ENCODE results near the gene TTC12.

TTC12 gene, protein sequence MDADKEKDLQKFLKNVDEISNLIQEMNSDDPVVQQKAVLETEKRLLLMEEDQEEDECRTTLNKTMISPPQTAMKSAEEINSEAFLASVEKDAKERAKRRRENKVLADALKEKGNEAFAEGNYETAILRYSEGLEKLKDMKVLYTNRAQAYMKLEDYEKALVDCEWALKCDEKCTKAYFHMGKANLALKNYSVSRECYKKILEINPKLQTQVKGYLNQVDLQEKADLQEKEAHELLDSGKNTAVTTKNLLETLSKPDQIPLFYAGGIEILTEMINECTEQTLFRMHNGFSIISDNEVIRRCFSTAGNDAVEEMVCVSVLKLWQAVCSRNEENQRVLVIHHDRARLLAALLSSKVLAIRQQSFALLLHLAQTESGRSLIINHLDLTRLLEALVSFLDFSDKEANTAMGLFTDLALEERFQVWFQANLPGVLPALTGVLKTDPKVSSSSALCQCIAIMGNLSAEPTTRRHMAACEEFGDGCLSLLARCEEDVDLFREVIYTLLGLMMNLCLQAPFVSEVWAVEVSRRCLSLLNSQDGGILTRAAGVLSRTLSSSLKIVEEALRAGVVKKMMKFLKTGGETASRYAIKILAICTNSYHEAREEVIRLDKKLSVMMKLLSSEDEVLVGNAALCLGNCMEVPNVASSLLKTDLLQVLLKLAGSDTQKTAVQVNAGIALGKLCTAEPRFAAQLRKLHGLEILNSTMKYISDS

DNA sequence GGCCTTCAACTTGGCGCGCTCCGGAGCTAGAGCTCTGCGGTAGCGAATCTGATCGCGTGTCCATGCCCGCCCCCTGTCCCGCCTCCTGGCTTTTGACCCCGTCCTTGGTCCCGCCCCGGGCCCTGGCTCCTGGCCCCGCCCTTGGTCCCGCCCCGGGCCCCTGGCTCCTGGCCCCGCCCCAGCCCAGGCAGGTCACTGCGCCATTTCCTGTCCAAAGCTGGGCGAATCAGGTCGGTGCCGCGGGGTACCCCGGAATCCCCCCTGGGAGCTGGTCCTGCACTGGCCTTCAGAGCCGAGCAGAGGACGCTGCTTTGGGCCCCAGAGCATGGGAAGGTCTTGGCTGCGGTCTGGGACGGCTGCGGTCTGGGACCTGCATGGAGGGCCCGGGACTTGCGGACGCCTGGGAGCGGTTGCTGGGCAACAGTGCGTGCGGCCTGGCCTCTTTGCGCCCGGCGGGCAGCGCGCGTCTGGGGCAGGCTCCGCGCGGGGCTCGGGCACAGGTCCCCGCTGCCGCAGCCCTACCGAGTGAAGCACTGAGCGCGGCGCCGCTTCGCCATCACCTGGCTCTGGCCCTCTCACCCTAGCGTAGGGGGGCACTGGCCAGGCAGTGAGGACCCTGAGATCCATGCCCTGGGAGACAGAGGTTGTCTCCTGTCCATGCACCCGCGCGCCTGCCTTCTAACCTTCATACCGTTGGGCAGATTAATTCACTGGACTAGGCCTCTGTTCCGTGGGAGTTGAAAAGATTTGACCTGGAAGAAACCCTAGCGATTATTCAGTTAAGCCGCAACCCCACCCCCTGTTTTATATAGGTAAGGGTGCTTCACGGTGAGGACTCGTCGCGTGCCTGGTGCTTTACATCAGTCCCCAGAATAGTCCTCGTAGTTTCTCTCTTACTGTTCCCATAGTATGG is at the start of gene TTC12:
Gene TTC12, plus strand, starts transcription at position 195 of the 913 bp plus-strand sequence. CDS start 1,675 bp downstream, outside the sequence.
- peak; percentile 81 to 87 for DNase-seq

DNA sequence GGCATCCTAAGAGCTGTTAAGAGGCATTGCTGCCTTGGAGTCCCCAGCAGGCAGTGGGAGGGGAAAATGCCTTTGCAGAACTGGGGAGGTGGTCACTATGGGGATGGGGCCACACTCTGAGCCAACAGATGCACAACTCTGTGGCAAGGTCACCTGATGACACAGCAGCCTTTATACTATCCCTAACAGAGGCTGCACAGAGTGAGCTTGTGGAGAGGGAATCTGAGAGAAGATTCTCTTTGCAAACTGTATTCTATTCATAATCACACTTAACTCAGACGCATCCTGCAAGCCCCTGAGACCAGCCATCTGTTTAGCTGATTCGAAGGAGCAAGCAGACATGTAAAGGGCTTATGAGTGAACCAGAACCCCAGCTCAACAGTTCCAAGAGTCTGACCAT is 49.0 kb upstream of the TTC12 start:
- DNase-seq, result no peak

DNA sequence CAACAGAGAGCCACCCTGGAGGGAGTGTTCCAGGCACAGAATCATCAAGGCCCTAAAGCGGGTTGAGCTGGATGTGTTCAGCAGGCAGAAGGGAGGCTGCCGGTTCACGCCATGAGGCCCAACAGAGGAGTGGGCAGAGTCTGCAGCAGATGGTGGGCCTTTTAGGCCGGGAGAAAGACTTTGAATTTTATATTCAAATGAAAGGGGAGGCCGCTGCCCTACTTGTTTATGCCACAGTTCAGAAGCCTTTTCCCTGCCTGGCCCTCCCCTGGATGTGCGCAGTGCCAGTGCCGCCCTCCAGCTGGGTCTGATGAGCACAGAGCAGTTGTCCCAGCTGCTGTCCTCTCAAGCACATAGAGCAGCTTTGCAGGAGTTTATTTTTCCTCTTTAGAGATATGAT is 46.9 kb upstream of the TTC12 start:
- no peak for DNase-seq

DNA sequence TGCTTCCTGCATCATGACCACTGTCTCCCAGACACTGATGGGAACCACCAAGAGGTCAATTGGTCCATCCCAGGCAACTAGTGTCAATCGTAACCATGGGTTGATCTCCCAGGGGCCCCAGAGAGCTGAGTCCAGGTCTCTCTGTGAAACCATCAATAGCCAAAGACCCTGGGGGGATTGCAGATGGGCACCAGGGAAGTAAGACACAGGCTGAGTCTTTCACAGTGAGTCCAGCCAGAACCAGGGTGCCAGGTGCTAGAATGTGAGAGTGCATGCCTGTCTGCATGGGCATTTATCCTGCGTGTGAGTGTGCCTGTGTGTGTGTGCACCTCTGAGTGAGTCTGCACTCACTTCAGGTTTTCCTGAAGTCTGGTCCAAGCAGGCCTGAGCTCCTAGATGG is 45.3 kb upstream of the TTC12 start:
- DNase-seq, result no peak

DNA sequence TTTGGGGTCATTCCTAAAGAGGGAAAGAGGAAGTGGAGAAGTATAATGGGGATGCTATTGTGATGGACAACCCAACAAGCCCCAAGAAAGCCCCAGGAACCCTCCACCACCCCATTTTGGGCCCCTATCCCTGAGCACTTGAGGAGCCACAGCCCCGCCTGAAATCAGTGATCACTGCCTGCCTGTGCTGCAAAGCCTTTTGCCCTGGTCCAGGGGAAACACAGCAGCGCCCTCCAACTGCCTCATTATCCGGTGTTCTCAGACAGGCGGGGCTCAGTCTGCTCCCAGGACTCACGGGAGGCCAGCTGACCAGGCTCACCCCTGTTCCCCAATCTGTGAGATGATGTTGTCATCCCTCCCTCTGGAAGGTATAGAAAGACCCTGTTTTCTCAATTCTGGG is 44.7 kb upstream of the TTC12 start:
- DNase-seq, result no peak

DNA sequence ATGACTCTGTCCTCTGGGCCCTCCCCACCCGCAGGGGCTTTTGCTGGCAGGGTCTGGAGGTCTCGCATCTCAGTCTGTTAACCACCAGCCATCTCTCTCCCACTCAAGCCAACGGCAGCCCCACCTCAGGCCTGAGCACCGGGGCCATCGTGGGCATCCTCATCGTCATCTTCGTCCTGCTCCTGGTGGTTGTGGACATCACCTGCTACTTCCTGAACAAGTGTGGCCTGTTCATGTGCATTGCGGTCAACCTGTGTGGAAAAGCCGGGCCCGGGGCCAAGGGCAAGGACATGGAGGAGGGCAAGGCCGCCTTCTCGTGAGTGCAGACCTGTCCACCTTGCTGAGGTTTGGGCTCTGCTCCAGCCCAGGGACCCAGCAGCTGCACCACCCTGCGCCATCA is 44.3 kb upstream of the TTC12 start:
- no peak for DNase-seq

DNA sequence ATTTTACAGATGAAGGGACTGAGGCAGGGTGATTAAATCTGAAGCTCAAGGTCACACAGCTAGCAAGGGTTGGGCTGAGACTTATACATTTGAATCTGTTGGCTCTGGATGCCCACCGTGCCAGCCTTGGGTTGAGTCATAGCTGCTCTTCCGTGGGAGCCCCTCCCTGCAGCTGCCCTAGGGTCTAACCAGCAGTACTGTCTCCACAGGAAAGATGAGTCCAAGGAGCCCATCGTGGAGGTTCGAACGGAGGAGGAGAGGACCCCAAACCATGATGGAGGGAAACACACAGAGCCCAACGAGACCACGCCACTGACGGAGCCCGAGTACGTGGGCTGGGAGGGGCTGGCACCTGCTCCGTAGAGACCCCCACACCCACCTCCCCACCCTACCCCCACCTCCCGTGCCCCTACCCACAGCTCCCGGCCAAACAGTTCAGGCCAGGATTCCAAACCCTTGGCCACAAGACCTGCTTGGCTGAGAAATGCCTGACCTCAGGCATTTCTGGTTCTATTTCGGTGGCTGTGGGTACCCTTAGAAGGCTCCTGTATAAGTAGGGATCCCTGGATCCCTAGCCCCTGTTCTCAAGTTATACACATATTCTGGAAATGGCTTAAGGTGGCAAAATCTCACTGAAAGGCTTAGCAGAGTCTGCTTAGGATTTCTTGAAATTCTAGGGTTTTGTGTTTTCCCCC is 42.7 kb upstream of the TTC12 start:
- DNase-seq, result no peak

DNA sequence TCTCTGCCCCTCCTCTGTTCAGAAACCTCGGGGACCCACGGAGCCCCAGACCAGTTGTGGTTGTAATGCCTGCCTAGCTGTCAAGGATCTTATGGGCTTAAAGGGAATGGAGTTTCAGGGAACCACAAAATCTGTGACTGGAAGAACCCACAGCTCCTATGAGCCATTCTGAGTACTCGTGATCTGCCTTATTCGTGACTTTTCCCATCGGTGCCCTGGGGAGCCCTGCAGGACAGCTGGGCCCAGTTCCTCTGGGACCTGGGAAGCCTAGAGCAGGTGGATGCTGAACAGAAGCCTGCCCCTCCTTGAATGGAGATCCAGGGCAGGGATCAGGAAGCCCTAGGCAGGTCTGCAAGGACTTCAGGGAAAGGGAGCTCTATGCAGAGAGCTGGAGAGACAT is 42.1 kb upstream of the TTC12 start:
- no peak for DNase-seq

DNA sequence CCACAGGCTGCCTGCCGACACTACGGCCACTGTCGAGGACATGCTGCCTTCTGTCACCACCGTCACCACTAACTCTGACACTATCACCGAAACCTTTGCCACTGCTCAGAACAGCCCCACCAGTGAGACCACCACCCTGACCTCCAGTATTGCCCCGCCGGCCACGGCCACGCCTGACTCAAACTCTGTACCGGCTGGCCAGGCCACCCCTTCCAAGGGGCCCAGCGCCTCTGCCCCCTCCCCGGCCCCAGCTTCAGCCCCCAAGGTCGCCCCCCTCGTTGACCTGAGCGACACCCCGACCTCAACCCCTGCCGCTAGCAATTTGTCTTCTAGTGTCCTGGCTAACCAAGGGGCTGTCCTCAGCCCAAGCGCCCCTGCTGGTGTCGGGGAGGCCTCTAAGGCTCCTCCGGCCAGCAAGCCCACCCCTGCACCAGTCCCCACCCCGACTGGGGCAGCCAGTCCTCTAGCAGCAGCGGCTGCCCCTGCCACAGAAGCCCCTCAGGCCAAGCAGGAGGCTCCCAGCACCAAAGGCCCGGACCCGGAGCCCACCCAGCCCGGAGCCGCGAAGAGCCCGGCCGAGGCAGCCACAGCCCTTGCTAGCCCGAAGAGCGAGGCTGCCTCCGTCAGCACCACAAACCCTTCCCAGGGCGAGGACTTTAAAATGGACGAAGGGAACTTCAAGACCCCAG is 41.3 kb upstream of the TTC12 start:
- DNase-seq, result no peak

DNA sequence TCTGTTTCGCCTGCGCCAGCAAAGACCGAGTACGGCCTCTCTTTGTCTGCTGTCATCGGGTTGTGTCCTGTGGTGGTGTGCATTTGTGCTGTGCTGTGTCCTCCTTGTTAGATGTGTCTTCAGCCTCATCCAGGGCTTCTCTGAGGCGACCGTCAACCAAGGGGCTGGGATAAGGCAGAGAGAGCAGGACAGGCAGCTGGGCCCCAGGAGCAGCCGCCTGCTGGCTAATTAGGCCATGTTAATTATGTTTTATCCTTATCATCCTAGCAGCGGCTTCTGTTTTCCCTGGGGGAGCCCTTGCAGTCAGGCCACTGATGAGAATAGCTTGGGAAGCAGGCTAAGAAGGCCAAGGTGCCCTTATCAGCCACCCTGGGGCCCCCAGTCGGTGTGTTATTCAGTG is 40.7 kb upstream of the TTC12 start:
- DNase-seq, result no peak

DNA sequence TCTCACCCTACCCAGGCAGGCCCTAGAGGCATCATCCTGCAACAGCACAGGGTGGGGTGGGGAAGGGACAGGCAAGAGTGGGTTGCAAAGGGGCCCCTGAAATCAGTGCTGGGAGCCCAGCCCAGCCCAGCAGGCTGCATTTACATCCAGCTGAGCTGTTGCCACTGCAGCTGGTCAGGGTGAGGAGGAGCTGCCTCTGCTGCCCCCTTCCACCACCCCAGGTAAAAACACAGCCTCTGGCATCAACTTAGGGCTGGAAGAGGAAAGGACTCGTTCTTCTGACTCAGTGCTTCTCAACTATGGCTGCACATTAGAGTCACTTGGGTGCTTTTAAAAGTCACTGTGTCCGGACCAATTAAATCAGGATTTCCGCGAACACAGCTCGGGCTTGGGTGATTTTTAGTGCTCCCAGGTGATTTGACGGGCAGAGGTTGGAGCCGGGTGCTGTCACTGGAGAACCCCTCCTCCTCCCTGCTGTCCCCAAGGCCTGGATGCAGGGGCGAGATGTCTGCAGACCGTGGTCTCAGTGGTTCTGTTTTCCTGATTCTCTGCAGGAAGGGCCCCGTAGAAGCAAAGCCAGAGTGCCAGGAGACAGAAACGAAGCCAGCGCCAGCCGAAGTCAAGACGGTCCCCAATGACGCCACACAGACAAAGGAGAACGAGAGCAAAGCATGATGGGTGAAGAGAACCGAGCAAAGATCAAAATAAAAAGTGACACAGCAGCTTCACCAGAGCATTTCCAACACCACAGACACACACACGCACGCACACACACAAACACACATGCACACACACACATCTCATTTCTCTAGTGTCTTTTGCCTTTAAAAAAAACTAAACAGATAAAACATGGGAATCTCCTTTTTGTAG is 39.4 kb upstream of the TTC12 start:
- peak in 1 of 2 experiments; percentile 10 for DNase-seq

DNA sequence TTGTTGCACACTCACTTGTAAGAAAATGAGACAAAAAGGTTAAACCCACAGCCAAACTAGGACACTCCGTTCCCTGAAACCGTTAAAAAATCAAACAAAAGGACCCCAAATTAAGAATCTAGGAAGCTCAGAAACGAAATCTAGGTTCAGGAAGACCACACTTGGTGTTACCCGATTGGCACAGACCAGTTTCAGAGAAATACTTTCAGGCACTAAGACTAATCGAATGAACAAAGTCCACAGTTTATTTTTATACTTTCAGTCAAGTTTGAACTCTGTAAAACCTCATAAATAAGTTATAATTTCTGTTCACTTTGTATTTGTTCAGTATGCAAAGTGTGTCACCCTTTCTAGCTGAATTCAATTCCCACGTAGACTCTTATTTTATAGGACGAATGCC is 38.8 kb upstream of the TTC12 start:
- no peak for DNase-seq

DNA sequence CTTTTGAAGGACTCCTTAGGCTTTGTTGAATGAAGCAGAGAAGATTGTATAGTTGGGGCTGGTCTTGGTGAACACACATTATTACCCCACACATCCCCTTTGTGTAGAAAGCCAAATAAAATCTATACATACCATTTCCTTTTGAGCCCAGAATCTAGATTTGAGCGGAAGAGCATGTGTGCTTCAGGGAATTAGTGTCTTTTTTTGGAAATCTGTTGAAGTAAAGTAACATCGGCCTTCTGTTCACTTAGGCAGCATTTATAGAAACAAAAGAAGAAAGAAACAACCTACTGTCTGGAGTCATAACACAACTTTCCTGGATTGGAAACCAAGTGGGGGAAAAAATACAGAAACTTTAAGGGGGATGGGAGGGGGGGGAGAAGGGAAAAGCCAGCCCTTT is 37.9 kb upstream of the TTC12 start:
- DNase-seq, result no peak

DNA sequence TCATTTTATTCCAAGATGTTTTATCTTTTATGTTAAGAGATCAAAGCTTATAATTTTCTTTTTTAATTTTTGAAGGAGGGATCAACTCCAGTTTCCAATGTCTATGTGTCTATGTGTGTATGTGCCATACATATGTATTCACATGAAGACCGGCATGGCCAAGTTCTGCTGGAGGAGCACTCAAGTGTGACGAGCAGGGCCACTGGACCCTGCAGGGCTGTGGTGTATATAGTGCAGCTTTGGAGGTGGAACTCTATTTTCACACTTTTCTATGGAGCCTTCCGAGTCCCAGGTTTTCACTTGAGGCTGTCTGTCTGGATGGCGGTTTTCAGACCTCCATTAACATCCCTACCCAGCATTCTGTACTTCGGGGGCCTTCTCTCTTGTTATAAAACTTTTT is 36.5 kb upstream of the TTC12 start:
- DNase-seq, result no peak

DNA sequence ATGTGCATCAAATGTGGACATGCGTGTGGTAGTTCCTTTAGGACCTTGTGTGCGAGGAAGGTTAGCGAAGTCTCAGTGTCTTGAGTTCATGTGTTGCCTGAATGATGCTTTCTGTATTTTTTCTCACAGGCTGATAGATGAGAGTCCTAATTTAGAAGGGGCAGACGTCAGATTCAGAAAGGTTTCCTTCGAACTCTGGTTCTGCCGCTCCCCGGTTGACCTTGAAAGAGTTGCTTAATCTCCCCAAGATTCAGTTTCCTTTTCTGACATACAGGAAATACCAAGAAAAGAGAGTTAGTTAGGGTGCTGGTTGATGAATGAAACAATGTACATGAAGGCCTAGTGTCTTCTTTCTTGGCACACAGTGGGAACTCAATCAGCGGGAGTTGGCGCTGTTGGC is 35.9 kb upstream of the TTC12 start:
- no peak for DNase-seq

DNA sequence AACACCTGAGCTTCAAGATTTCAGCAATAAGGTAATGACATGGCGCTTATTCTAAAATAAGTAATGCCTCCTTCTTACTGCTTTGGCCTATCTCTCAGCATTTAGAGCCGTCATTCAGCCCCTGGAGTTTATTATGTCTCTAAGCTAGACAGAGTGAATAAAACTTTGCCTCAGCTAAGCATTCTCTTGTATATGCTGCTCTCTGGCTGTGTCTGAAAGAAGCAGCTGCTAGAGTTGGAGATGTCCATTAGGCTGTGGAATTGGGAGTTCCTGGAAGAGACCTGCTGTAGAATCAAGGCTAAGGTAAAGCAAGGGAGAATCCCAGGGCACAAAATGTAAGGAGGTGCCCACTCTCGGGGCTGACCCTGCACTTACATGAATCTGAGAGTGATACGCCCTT is 35.5 kb upstream of the TTC12 start:
- DNase-seq, result no peak

DNA sequence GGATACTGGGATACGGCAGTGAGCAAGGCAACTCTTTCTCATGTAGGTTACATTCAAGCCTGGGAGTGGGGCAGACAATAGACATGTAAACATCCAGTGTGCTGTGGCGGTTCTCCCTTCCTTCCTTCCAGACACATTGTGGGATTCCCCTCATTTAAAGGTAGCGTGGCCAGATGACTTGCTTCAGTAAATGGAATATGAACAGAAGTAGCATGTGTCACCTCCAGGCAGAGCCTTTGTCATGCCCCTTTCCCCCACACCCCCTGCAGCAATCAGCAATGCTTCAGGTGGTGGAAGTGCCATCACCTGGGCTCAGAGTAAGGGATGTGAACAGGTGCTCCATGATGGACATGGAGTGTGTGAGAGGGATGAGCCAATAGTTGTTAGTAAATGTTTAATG is 34.8 kb upstream of the TTC12 start:
- no peak for DNase-seq

DNA sequence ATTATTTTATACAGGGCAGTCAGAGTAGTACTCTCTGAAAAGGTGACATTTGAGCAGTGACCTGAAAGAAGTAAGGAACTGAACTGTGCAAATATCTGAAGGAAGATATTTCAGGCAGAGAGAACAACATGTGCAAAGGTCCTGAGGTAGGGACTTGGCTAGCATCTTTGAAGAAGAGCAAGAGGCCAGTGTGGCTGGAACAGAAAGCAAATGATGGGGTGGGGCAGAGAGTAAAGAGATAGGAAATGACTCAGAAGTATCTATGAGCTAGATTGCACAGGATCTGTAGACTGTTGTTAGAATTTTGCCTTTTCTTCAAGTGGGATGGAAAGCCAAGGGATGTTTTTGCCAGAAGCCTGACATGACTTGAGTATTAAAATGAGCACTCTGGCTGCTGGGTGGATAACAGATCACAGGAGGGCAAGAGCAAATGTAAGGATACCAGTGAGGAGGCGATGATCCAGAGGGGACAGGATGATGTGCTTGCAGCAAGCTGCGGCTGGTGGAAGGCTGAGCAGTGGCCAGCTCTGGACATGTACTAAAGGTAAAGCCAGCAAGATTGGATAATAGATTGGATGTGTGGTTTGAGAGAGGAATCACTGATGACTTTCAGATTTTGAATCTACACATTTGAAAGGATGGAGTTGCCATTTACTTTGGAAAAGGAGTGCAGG is 33.2 kb upstream of the TTC12 start:
- no peak for DNase-seq

DNA sequence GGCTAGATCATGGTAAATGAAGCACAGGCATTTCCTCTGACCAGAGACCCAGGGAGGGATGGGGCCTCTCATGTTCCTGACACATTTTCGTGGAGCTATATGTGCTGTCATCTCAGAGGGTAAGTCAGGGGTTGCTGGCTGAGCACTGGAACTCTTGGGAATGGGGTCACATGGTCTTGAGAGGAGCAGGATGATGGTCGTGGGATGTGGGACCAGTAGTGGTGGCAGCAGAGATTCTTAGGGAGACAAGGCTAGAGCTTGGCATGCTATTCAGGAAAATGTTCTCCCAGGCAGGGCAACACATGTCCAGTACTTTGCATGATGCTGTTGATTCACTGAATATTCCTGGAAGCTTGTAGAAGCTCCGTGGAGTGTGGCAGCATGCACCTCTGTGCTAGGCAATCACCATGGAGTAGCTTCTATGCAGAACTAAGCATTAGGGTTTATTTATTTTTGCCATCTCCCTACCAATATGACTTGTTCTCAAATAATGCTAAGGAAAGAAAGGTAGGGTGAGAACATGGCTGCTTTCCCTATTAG is 31.4 kb upstream of the TTC12 start:
- no peak for DNase-seq

DNA sequence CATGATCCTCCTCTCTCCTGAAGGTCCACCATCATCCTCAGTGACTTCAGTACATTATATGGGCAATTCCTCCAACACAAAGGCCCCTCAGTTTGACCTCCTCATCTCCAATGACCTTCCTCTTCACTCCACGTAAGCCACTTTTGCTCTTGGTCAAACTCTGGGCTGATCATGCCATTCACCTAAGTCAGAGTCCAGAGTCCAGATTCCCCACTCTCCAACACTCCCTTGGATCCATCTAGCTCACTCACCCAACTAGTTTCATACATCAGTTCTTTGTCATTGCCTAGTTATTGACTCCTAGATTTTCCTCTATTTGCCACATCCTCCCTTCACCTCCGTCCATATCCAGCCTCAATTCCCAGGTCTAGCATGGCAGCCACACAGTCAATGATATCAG is 30.5 kb upstream of the TTC12 start:
- no peak for DNase-seq

All from SHP77 (cell line).